Left cardiac atrium (tissue), 4 donors: Measurements from ENCODE around the gene CCDC144A. TPM values are rescaled to one million over a fixed set of nuclear protein-coding genes. Genes with fewer than 3 reads are reported as not detected.
"Not testable (repeated sequence)": the region's sequence is repeated elsewhere in the genome, so short reads cannot be mapped to it uniquely, and the experiment has no call there.

Experiments used
- ATAC-seq, 2 donors: fragments of 200-7000 bp; cut with Tn5 transposase; one replicate each; pipeline ENCODE4 v1.9.1; 2020; ENCODE audit warnings: mild to moderate bottlenecking in 2 of 2, moderate library complexity in 2 of 2
- DNase-seq: peaks from one replicate; pipeline ENCODE4 v3.0.0-alpha.2; 2020
- intact Hi-C, 2 donors: fragments of 100-400 bp; cut with DNase I; formaldehyde crosslinking; loops; one replicate each; pipeline versions ENCODE4 v1.14.1 to v1.15.1; 2022 to 2023
- total RNA-seq, 2 donors: library from RNA; stranded (reverse); fragmentation: NEBNext Ultra II Directional; extraction: Animal tissue kit (Norgen Biotek cat#: 25700); gene quantifications; one replicate each; pipeline ENCODE4 v1.2.1, GENCODE V29; 2021
- donor health status: DM: no; HTN: yes; CAD: no.
- donor health status: DM: no; HTN: yes; CAD: no; lungs with severe emphysema.
- donor health status: DM: yes; HTN: yes; CAD: no.
- donor health status: Dilated cardiomyopathy.

CCDC144A gene
- total RNA-seq, 2 donors from 2014 or later, result 3.4 to 4.7 TPM

DNA sequence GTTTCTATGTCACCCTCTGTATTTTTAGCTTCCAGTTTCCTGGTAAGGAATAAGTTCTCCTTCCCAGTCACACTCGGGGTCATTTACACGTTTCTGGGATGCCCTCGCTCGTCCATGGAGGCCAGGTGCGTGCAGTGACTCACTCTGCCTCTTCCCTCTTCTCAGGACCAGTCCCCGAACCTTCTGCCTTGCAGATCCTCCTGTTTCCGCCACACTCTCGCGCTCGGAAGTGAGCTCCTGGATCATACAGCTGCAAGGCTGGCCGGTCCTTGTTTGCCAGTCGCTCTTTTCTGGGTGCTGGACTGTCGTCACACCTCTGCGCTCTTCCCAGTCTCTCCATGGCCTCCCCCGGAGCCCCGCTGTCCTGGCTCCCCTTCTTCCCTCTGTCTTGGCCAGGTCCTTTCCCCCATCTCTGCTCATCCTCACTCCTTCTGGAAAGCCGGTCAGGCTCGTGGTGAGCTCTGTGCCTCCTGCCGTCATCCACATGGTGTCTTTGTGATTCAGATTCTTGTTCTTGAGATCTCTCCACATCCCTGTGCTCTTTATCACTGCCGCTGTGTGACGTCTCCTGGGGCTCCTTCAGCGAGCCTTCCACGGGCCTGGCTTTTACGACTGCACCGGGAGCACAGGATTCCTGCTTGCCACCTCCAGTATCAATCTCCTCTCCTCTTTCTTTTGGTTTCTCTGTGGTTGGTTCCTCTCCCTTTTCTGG, 55.6 kb downstream of the CCDC144A start:
- DNase-seq, intact Hi-C loops, ATAC-seq: not testable (repeated sequence)

- DNase-seq, intact Hi-C loops: not testable (repeated sequence)
- ATAC-seq, result peak in 1 of 2 donors; percentile 72
Measured at GRCh38 chr17:16746571-16746970, 56.5 kb downstream of the CCDC144A start.

- intact Hi-C loops, ATAC-seq, DNase-seq: not testable (repeated sequence)
Measured at GRCh38 chr17:16750515-16750914, 60.5 kb downstream of the CCDC144A start.

DNA sequence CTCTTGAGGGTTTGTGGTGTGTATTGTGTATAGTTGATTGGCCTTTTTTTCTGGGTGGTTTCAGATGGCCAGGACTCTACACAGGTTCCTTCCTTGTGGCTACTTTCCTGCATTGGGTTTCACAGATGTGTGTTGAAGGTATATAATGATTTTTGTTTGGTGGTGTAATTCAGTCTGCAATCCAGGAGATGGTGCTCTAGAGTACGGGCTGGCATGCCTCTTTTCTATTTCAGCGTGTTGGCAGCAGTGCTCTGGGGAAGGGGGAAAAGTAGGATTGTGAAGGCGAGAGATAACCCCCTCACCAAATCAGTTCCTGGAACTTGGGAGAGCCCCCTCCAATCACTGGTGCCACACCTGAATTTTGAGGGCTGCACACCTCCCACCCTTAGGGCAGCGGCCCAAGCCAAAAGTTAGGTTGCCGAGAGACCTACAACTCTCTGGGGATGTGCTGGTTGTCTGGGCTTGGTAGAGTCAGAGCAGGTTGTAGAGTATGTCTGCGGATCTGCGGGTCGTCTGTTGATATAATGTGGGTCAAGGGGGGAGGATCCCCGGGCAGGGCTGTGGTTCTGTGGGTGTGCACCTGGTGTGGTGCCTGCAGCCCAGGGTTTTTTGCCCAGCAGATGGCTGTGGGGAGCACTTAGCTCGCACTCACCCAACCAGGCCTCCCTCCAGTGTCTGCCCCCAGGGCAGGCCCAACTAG, 61.3 kb downstream of the CCDC144A start:
- intact Hi-C loops, DNase-seq: not testable (repeated sequence)
- ATAC-seq, result peak in 1 of 2 donors; percentile 41

DNA sequence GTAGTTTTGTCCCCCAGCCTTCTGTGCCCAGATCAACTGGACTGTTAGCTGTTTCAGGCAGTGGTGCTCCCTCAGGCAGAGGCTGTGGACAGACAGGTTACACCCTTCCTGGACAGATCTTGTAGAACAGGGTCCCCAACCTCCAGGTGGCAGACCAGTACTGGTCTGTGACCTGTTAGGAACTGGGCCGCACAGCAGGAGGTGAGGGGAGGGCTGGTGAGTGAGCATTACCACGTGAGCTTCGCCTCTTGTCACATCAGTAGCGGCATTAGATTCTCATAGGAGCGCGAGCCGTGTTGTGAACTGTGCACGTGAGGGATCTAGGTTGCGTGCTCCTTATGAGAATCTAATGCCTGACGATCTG, 61.9 kb downstream of the CCDC144A start:
- ATAC-seq, DNase-seq, intact Hi-C loops: not testable (repeated sequence)

GRCh38 chr17:16757520-16757919, 67.5 kb downstream of the CCDC144A start:
- DNase-seq, intact Hi-C loops, ATAC-seq: not testable (repeated sequence)

DNA sequence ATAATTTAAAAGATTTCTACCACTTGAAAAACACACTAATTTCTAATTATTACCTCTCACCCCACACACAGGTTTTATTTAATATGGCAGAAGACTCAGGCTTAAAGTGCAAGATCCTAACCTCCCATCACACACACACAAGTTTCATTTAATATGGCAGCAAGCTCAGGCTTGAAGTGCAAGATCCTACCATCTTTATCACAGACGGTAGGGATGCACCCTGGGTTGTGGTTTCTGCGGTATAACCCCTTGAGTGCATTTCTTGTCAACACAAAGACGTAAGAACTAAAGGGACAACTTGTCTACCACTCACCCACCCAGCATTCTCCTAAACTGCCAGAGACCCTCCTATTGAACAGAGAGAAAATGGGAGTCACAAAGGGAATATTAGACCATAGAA, 68.1 kb downstream of the CCDC144A start:
- intact Hi-C loops, result not testable (repeated sequence)

GRCh38 chr17:16768290-16769175, 78.5 kb downstream of the CCDC144A start:
- DNase-seq, ATAC-seq, intact Hi-C loops: not testable (repeated sequence)

More for the DNA sequence above, 68.1 kb downstream of the CCDC144A start:
- ATAC-seq, DNase-seq: not testable (repeated sequence)

DNA sequence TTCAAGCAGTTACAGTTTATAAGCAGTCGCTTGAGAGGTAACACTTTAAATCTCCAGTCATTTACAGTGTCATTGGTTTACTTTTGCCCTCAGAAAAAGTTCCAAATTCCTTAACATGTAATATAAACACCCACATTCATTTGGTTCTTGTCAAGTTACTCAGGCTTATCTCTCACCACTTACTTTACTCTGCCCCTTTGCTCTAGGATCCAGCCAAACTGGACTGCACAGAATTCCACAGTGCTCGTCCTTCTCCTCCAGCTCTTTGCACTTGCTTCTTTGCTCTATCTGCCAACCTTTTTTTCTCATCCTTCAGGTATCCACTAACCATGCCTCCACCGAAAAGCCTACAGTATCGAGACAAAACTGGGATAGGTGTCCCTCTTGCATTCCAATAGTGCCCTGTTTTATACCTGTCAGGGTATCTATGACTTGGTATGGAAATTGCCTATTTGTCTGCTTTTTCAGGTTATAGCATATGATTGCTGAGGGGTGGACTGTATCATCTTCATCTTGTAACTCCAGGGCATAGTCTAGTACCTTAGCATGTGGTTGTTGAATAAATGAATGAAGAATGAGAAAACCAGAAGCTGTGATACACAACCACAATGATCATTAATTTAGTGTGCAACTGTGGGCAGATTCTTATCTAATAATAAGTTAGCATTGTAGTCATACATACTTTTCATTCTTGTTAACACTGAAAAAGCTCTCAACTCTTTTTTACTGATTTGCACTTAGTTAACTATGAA, 82.5 kb downstream of the CCDC144A start:
- intact Hi-C loops, DNase-seq, ATAC-seq: not testable (repeated sequence)

GRCh38 chr17:16773146-16773522, 83.1 kb downstream of the CCDC144A start:
- ATAC-seq, result peak; percentile 33 to 61
- DNase-seq, intact Hi-C loops: not testable (repeated sequence)

DNA sequence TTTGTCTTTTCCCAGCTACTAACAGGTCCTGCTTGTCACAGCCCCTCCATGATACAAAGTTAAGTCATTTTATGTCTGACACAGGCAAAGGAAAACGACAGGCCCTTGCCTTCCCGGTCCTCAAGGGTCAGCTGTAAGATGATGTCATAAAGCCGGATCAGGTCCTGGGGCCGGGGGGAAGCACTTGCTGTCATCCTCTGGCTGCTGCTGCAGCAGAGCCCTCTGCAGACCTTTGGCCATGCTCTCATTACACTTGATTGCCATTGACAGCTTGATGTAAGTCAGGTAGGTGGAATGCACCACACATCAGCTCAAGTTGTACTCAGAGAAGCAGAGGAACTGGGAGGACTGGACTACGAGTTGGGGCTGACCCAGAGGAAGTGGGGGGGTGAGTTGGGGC, 97.8 kb downstream of the CCDC144A start:
- DNase-seq, ATAC-seq, intact Hi-C loops: not testable (repeated sequence)

- intact Hi-C loops, ATAC-seq, DNase-seq: not testable (repeated sequence)
Measured at GRCh38 chr17:16788889-16789536, 99.0 kb downstream of the CCDC144A start.

- intact Hi-C loops, ATAC-seq, DNase-seq: not testable (repeated sequence)
Measured at GRCh38 chr17:16789622-16790021, 99.6 kb downstream of the CCDC144A start.

DNA sequence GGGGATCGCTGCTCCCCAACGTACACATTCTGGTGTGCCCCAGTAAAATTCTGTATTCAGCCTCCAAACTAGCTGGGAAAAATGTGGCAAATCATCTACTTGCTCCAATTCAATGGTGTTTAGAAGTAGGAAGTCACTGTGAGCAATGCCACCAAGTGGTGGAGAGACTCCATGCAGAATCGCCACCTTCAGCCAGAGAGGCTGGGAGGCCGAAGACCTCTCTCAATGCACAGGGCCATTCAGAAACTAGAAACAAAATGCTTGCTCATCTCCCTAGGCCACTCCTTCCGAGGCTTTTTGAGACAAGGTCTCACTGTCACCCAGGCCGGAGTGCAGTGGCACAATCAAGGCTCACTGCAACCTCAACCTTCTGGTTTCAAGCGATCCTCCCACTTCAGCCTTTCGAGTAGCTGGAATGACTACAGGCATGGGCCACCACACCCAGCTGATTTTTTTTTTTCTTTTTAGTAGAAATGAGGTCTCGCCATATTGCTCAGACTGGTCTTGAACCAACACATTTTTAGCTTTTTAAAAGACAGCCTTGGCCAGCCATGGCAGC, 100.4 kb downstream of the CCDC144A start:
- ATAC-seq, intact Hi-C loops, DNase-seq: not testable (repeated sequence)

DNA sequence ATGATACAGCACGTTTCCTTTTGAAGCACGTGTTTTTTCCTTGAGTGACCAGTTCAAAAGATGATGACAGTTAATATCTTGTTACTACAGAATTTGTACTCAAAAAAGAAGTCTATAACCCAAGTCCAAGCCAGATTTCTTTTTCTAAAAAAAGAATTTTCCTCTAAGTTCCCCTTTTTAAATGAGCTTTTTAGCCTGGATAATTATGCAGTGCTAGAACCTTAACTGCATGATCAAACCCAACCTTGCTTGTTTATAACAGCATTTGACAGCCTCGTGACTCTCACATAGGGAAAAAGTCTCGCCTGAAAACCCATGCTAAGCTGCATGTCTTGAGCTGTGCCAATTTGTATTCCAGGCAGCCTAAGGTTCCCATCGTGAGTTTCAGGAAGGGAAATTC, 104.2 kb downstream of the CCDC144A start:
- DNase-seq, ATAC-seq, intact Hi-C loops: not testable (repeated sequence)

DNA sequence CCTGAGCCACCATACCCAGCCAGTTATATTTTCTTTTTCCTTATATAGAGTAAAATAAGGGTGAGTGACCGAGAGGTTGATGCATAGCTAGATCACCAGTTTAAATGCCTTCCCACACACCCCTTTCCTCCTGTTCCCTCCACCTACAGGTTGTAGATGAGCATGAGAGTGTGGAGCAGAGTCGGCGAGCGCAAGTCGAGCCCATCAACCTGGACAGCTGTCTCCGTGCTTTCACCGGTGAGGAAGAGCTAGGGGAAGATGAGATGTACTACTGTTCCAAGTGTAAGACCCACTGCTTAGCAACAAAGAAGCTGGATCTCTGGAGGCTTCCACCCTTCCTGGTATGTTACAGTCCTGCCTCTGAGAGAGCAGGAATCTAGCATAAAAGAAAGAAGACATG, 105.9 kb downstream of the CCDC144A start:
- ATAC-seq, DNase-seq, intact Hi-C loops: not testable (repeated sequence)

DNA sequence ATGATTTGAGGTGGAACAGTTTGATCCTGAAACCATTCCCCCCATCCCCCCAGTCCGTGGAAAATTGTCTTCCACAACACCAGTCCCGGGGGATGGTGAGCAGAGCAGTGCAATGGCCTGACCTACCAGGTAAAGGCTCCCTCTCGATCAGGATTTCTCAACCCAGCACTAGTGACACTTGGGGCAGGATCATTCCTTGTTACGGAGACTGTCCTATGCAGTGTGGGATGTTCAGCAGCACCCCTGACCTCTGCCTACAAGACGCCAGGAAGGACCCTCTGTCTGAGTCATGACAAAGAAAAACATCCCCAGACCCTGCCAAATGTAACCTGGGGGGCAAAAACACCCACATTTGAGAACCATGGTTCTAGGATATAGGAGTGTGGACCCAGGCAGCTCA, 114.8 kb downstream of the CCDC144A start:
- intact Hi-C loops, DNase-seq, ATAC-seq: not testable (repeated sequence)

DNA sequence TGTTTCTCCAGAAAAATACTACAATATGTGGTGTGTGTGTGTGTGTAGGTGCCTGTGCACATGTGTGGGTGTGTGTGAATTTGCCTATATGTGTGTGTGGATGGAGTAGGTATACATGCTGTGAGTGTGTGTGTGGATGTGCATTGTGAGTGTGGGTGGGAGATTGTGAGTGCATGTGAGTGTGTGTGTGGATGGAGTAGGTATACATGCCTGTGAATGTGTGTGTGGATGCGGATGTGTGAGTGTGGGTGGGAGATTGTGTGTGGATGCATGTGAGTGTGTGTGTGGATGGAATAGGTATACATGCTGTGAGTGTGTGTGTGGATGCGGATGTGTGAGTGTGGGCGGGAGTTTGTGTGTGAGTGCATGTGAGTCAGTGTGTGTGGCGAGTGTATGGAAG, 116.6 kb downstream of the CCDC144A start:
- DNase-seq, intact Hi-C loops, ATAC-seq: not testable (repeated sequence)
